Keratinocyte (primary cell): ENCODE data around the gene TBC1D2. TPM values are rescaled to one million over a fixed set of nuclear protein-coding genes. Genes with fewer than 3 reads are reported as not detected.

Experiments
- DNase-seq: peaks from one replicate; pipeline ENCODE4 v3.0.0-alpha.2; 2011; ENCODE audit warnings: low read depth, missing footprints, low spot score
- FAIRE-seq: peaks from 2 replicates; lab custom pipeline; 2011; peaks lifted over from hg19 to GRCh38; lab: Jason Lieb, UNC
- H2AFZ ChIP-seq: 2 replicates; pipeline ENCODE4 v1.6.0; 2012; ENCODE audit warnings: low read length, control low read depth, inconsistent platforms; ENCODE audit not compliant: control insufficient read depth
- H3K27ac ChIP-seq: 2 replicates; pipeline ENCODE4 v1.5.1; 2011; ENCODE audit warnings: low read length; ENCODE audit not compliant: control insufficient read depth, insufficient read depth
- H3K27me3 ChIP-seq: 3 replicates; pipeline ENCODE4 v1.6.0; 2011; ENCODE audit warnings: low read length; ENCODE audit not compliant: control insufficient read depth, insufficient read depth; ENCODE audit errors: extremely low read depth
- H3K36me3 ChIP-seq, 2 experiments: 2 replicates in 1 of 2; 3 replicates in 1 of 2; pipeline ENCODE4 v1.5.1; 2011; ENCODE audit warnings: low read length in 2 of 2, mild to moderate bottlenecking in 1 of 2; ENCODE audit not compliant: control insufficient read depth in 2 of 2, insufficient read depth in 2 of 2; ENCODE audit errors: extremely low read depth in 1 of 2
- H3K4me1 ChIP-seq: 3 replicates; pipeline ENCODE4 v1.5.1; 2011; ENCODE audit warnings: low read length; ENCODE audit not compliant: control insufficient read depth, insufficient read depth; ENCODE audit errors: extremely low read depth
- H3K4me2 ChIP-seq: 3 replicates; pipeline ENCODE4 v1.6.0; 2011; ENCODE audit warnings: low read depth, low read length; ENCODE audit not compliant: control insufficient read depth, insufficient read depth; ENCODE audit errors: extremely low read depth
- H3K4me3 ChIP-seq, 3 experiments: fragments of 200-600 bp in 1 of 3; sonication (generic) in 1 of 3; 2 replicates in 2 of 3; 3 replicates in 1 of 3; pipeline ENCODE4 v1.5.1; 2011 to 2016; ENCODE audit warnings: low read length in 3 of 3, mild to moderate bottlenecking in 3 of 3, control low read depth in 2 of 3, inconsistent platforms in 1 of 3, low read depth in 1 of 3, mixed read lengths in 1 of 3, mixed run types in 1 of 3, moderate library complexity in 1 of 3; ENCODE audit not compliant: control insufficient read depth in 2 of 3, insufficient read depth in 2 of 3; ENCODE audit errors: extremely low read depth in 1 of 3
- H3K79me2 ChIP-seq: 2 replicates; pipeline ENCODE4 v1.6.0; 2012; ENCODE audit warnings: low read length; ENCODE audit not compliant: control insufficient read depth, insufficient read depth
- H3K9ac ChIP-seq: 3 replicates; pipeline ENCODE4 v1.6.0; 2011; ENCODE audit warnings: low read length; ENCODE audit not compliant: control insufficient read depth, insufficient read depth; ENCODE audit errors: extremely low read depth
- H3K9me1 ChIP-seq: 3 replicates; pipeline ENCODE4 v1.6.0; 2011; ENCODE audit warnings: low read length; ENCODE audit not compliant: control insufficient read depth, insufficient read depth; ENCODE audit errors: extremely low read depth
- H3K9me3 ChIP-seq: 2 replicates; pipeline ENCODE4 v1.5.1; 2012; ENCODE audit warnings: low read depth, low read length; ENCODE audit not compliant: control insufficient read depth
- H4K20me1 ChIP-seq: 3 replicates; pipeline ENCODE4 v1.6.0; 2011; ENCODE audit warnings: low read length; ENCODE audit not compliant: control insufficient read depth, insufficient read depth; ENCODE audit errors: extremely low read depth
- EZH2 ChIP-seq: IDR thresholded peaks from one replicate; pipeline ENCODE4 v1.6.1; 2012; ENCODE audit warnings: inconsistent platforms, mild to moderate bottlenecking, low read length, moderate library complexity
- dilution Hi-C: fragments of 300-500 bp; cut with MboI; formaldehyde crosslinking; loops from one replicate; pipeline ENCODE4 v1.7.0; 2020; ENCODE audit warnings: low sequenced_read_pairs; ENCODE audit not compliant: extremely low pct_ligation_motif_present
- polyA plus RNA-seq, 5 experiments: library from polyadenylated mRNA; depleted of rRNA in 3 of 5; stranded (reverse) in 3 of 5; stranded (forward) in 1 of 5; unstranded in 1 of 5; fragments of >200 nt; gene quantifications; 1 replicate in 1 of 5; 2 replicates in 3 of 5; 3 replicates in 1 of 5; pipeline versions ENCODE4 v1.2.1 to v1.2.3, GENCODE V29; 2011 to 2012; ENCODE audit warnings: missing spikeins in 2 of 5, low read depth in 1 of 5, low replicate concordance in 1 of 5
- TF ChIP-seq, protein P1 (sequence below), 3 experiments: IDR thresholded peaks in 1 of 3; conservative IDR thresholded peaks in 1 of 3; optimal IDR thresholded peaks in 1 of 3; 2 replicates in 2 of 3; 3 replicates in 1 of 3; pipeline versions ENCODE3 to v1.5.1; 2011; ENCODE audit warnings: low read length in 3 of 3, mild to moderate bottlenecking in 3 of 3, moderate library complexity in 2 of 3, control low read depth in 1 of 3, inconsistent platforms in 1 of 3; ENCODE audit not compliant: insufficient read depth in 2 of 3; ENCODE audit errors: extremely low read depth in 1 of 3

Gene TBC1D2
- polyA plus RNA-seq, 1 donor (not counting 4 experiments of a cell fraction or from before 2014, with no cell fraction given), result 59.2 TPM

DNA sequence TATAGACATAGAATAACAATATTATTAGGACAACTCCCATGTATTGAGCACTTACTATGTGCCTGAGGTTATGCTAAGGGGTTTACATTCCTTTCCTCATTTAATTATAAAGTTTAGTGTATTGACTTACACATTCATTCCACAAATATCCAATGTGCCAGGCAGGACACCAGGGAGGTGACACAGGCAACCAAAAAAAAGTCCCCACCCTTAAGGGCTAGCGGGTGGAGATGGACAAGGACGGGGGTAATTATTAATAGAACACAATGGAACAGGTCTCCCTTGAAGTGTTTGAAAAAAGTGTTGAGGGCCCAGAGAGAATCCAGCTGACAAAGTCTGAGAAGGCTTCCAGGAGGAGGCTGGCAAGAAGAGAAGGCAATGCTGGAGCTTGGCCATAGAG lies 5.7 kb downstream of the TBC1D2 start:
- DNase-seq (no peak), FAIRE-seq (no peak)
- Histone ChIP-seq H4K20me1 (no peaks in the 10 kb centered on the region), H2AFZ (no peak overlapping the region), H3K4me2 (peak overlapping the region; percentile 83), H3K9me1 (no peaks in the 10 kb centered on the region), H3K36me3 (peaks cover 17 to 38% of the 10 kb centered on the region in 2 experiments), H3K27ac (peak overlapping the region; percentile 91), H3K9me3 (no peaks in the 10 kb centered on the region), H3K4me3 (no peak overlapping the region), H3K79me2 (peaks cover 66% of the 10 kb centered on the region), H3K27me3 (no peaks in the 10 kb centered on the region), H3K4me1 (peaks cover 68% of the 10 kb centered on the region), H3K9ac (peak overlapping the region; percentile 14)
- TF ChIP-seq, protein P1, sequence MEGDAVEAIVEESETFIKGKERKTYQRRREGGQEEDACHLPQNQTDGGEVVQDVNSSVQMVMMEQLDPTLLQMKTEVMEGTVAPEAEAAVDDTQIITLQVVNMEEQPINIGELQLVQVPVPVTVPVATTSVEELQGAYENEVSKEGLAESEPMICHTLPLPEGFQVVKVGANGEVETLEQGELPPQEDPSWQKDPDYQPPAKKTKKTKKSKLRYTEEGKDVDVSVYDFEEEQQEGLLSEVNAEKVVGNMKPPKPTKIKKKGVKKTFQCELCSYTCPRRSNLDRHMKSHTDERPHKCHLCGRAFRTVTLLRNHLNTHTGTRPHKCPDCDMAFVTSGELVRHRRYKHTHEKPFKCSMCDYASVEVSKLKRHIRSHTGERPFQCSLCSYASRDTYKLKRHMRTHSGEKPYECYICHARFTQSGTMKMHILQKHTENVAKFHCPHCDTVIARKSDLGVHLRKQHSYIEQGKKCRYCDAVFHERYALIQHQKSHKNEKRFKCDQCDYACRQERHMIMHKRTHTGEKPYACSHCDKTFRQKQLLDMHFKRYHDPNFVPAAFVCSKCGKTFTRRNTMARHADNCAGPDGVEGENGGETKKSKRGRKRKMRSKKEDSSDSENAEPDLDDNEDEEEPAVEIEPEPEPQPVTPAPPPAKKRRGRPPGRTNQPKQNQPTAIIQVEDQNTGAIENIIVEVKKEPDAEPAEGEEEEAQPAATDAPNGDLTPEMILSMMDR (optimal IDR thresholded peaks at IDR 0.05 in 1 of 3, IDR thresholded peaks at IDR 0.05 in 1 of 3, conservative IDR thresholded peaks at IDR 0.05 in 1 of 3; ENCODE audit: extremely low read depth in 1 of 3, insufficient read depth in 2 of 3, low read length in 3 of 3), result no peak
- TF ChIP-seq EZH2, result no peak
- dilution Hi-C loops, result no loop called here

DNA sequence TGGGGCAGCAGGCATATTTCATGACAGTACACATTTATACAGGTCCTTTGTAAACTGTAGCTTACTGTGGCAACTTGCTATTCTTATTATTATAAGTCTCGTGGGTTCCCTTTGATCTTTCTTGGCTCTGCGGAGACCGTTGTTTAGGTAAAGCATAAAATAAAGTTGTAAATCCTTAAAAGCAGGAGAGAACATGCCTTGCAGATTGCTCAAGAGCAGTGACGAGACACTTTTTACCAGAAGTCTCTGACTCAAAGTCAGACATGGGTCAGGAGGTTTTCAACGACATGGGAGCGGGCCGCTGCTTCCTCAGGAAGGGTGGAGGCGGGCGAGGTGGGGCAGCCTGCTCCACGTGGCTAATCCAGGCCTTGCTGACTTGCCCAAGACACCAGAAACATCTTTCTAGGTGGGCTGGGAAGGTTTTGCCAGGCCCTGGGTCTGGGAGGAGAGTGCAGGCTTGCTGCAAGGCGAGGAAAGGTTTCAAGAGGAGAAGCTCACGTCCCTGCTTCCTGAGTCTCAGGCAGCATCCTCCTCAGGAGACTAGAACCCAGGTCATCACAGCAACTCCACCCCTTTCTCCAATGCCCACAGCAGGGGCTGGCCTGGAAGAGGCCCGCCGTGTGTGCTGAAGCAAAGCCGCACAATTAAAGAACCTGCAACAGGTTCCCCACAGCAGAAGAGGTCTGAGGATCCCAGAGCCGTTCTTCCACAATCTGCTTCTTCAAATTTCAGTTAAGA lies 6.5 kb downstream of the TBC1D2 start:
- peak overlapping the region in 2 of 3 experiments; percentile 38 to 44 for H3K4me3 ChIP-seq
- dilution Hi-C loops, result no loop called here
- H3K27me3 ChIP-seq, result no peaks in the 10 kb centered on the region
- H2AFZ ChIP-seq, result peak overlapping the region; percentile 40
- H3K27ac ChIP-seq, result peak overlapping the region; percentile 91
- no peaks in the 10 kb centered on the region for H3K9me3 ChIP-seq
- DNase-seq (no peak), FAIRE-seq (no peak)
- peak overlapping the region; percentile 83 for H3K4me2 ChIP-seq
- H4K20me1 ChIP-seq, result no peaks in the 10 kb centered on the region
- no peaks in the 10 kb centered on the region for H3K9me1 ChIP-seq
- peaks cover 76% of the 10 kb centered on the region for H3K4me1 ChIP-seq
- peaks cover 63% of the 10 kb centered on the region for H3K79me2 ChIP-seq
- no peak for TF ChIP-seq EZH2
- TF ChIP-seq, protein P1 (optimal IDR thresholded peaks at IDR 0.05 in 1 of 3, IDR thresholded peaks at IDR 0.05 in 1 of 3, conservative IDR thresholded peaks at IDR 0.05 in 1 of 3; ENCODE audit: extremely low read depth in 1 of 3, insufficient read depth in 2 of 3, low read length in 3 of 3), result no peak
- peak overlapping the region; percentile 71 for H3K9ac ChIP-seq
- peaks cover 20 to 40% of the 10 kb centered on the region in 2 experiments for H3K36me3 ChIP-seq
